GM12878 (cell line): ENCODE measurements around the gene CBX7. TPM values are rescaled to one million over a fixed set of nuclear protein-coding genes. Genes with fewer than 3 reads are reported as not detected.

ENCODE experiments used
- ATAC-seq: fragments of 200-7000 bp; cut with Tn5 transposase; 3 replicates; pipeline ENCODE4 v1.9.1; 2020; ENCODE audit warnings: mild to moderate bottlenecking, moderate library complexity
- BruUV-seq: library from RNA; stranded (reverse); fragments of 400-500 nt; replicated peaks from 2 replicates; lab custom pipeline; 2021; lab: Mats Ljungman, UMichigan
- CTCF ChIA-PET: fragments of 300-600 bp; sonication (Branson Sonifier 250); formaldehyde crosslinking; extraction: SDS; loops from one replicate; lab custom pipeline; 2021; ENCODE audit warnings: inconsistent platforms; lab: Yijun Ruan, JAX
- POLR2A ChIA-PET: fragments of 350-600 bp; formaldehyde crosslinking; extraction: SDS; loops from one replicate; lab custom pipeline; 2021; ENCODE audit warnings: inconsistent platforms; lab: Charles Lee
- RAD21 ChIA-PET: fragments of 300-600 bp; sonication (Branson Sonifier 250); formaldehyde crosslinking; loops from one replicate; lab custom pipeline; 2023; ENCODE audit warnings: antibody characterized with exemption; ENCODE audit not compliant: unreplicated experiment; lab: Charles Lee
- SMC1A ChIA-PET: fragments of 300-600 bp; sonication (Branson Sonifier 250); formaldehyde crosslinking; loops from one replicate; lab custom pipeline; 2023; ENCODE audit not compliant: unreplicated experiment, uncharacterized antibody; lab: Charles Lee
- DNase-seq: peaks from one replicate; pipeline ENCODE4 v3.0.0-alpha.2; 2011; ENCODE audit warnings: low read depth, low spot score
- FAIRE-seq: peaks from 3 replicates; lab custom pipeline; 2011; peaks lifted over from hg19 to GRCh38; lab: Jason Lieb, UNC
- H2AFZ ChIP-seq: 2 replicates; pipeline ENCODE4 v1.6.0; 2011; ENCODE audit warnings: low read depth, low read length, control low read depth; ENCODE audit not compliant: control insufficient read depth
- H3K27ac ChIP-seq: 2 replicates; pipeline ENCODE4 v1.5.1; 2011; ENCODE audit warnings: control low read depth; ENCODE audit not compliant: control insufficient read depth, insufficient read depth
- H3K27me3 ChIP-seq, 2 experiments: replicated peaks in 1 of 2; 2 replicates each; pipeline versions ENCODE4 v1.6.0 to v1.6.1; 2011; ENCODE audit warnings: low read length in 1 of 2; ENCODE audit not compliant: control insufficient read depth in 2 of 2, insufficient read depth in 2 of 2
- H3K36me3 ChIP-seq, 2 experiments: 2 replicates each; pipeline ENCODE4 v1.5.1; 2011; ENCODE audit warnings: low read length in 1 of 2; ENCODE audit not compliant: control insufficient read depth in 2 of 2, insufficient read depth in 2 of 2
- H3K4me1 ChIP-seq: 2 replicates; pipeline ENCODE4 v1.6.1; 2011; ENCODE audit warnings: mild to moderate bottlenecking, low read length, moderate library complexity, mixed read lengths; ENCODE audit not compliant: control insufficient read depth, insufficient read depth
- H3K4me2 ChIP-seq: 2 replicates; pipeline ENCODE4 v1.6.0; 2011; ENCODE audit warnings: control low read depth; ENCODE audit not compliant: control insufficient read depth, insufficient read depth
- H3K4me3 ChIP-seq: fragments of 200-600 bp; sonication (generic); 2 replicates; pipeline ENCODE4 v1.5.1; 2016
- H3K79me2 ChIP-seq: 2 replicates; pipeline ENCODE4 v1.6.0; 2011; ENCODE audit warnings: low read length; ENCODE audit not compliant: control insufficient read depth, insufficient read depth
- H3K9ac ChIP-seq: 2 replicates; pipeline ENCODE4 v1.8.0; 2011; ENCODE audit warnings: low read length, control low read depth, mixed read lengths; ENCODE audit not compliant: control insufficient read depth, insufficient read depth
- H3K9me3 ChIP-seq: replicated peaks from 3 replicates; pipeline ENCODE4 v1.5.1; 2011; ENCODE audit warnings: mild to moderate bottlenecking, low read length; ENCODE audit not compliant: control insufficient read depth, insufficient read depth
- H4K20me1 ChIP-seq: 2 replicates; pipeline ENCODE4 v1.6.0; 2011; ENCODE audit not compliant: control insufficient read depth, insufficient read depth
- STAT1 ChIP-seq: fragments of 450-650 bp; conservative IDR thresholded peaks from 2 replicates; pipeline ENCODE4 v1.6.1; 2014; ENCODE audit warnings: antibody characterized with exemption, mild to moderate bottlenecking
- WGBS: methylation state at CpG from one replicate; pipeline ENCODE4 v1.1.6; 2016; ENCODE audit warnings: low lambda C conversion rate; ENCODE audit not compliant: insufficient replicate concordance, insufficient coverage; ENCODE audit errors: missing lambda C conversion rate; 5-methylcytosine and 5-hydroxymethylcytosine counted together
- in situ Hi-C: fragments of 300-500 bp; cut with MboI; formaldehyde crosslinking; loops from 9 replicates; pipeline ENCODE4 v1.14.3; 2018; ENCODE audit warnings: mixed read lengths
- intact Hi-C: fragments of 100-400 bp; cut with micrococcal nuclease; formaldehyde crosslinking; loops from one replicate; pipeline ENCODE4 v1.14.2; 2022; ENCODE audit not compliant: unreplicated experiment
- polyA plus RNA-seq, 11 experiments: library from polyadenylated mRNA; depleted of rRNA in 4 of 11; unstranded in 6 of 11; stranded (reverse) in 5 of 11; fragments of >200 nt; fragmentation: Nextera tagmentation in 4 of 11; fragmentation: Illumina TruSeq in 1 of 11; extraction: Ambion mirVana in 4 of 11; extraction: Trizol in 1 of 11; gene quantifications; 1 replicate in 1 of 11; 2 replicates in 10 of 11; pipeline versions ENCODE4 v1.2.1 to v1.2.3, GENCODE V29; 2011 to 2016; ENCODE audit warnings: inconsistent platforms in 2 of 11, missing spikeins in 2 of 11, low read depth in 1 of 11
- total RNA-seq, 4 experiments: library from RNA; depleted of rRNA in 3 of 4; stranded (reverse); fragments of >200 nt in 3 of 4; fragmentation: Illumina TruSeq in 1 of 4; extraction: Trizol in 1 of 4; gene quantifications; 2 replicates each; pipeline versions ENCODE4 v1.2.1 to v1.2.3, GENCODE V29; 2013 to 2021
- TF ChIP-seq, protein P1 (sequence below): fragments of 450-650 bp; IDR thresholded peaks from 2 replicates; pipeline ENCODE4 v1.6.1; 2017; ENCODE audit warnings: mild to moderate bottlenecking, low read depth, inconsistent platforms; ENCODE audit not compliant: poor library complexity, severe bottlenecking
- TF ChIP-seq, protein P2 (sequence below): fragments of 450-650 bp; IDR thresholded peaks from 2 replicates; pipeline ENCODE4 v1.6.1; 2016; ENCODE audit warnings: mild to moderate bottlenecking
- TF ChIP-seq, protein P3 (sequence below): fragments of 450-650 bp; formaldehyde crosslinking; IDR thresholded peaks from 2 replicates; pipeline ENCODE4 v1.5.0; 2022; ENCODE audit warnings: mild to moderate bottlenecking, missing genetic modification characterization

Gene CBX7
- total and polyA plus RNA-seq, 10 of the 15 experiments (the other 5 are each of a cell fraction or from before 2014, with no cell fraction given) = 0.18 to 17.2 (median 5.6) TPM

DNA sequence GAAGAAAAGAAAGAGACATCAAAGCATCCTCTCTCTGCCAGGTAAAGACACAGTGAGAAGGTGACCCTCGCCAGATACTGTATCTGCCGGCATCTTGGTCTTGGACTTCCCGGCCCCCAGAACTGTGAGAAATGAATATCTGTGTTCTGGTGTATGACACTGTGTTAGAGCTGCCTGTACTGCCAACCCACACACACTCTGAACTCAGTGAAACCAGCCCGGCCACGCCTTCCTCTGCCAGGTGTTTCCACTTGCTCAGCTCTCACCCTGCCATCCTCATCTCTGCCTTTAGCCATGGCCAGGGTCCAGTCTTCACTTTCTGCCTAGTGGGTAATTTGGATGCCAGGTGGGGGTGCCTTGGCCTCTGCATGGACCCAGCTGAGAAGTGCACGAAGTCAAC lies 24.0 kb downstream of the CBX7 start:
- 25% methylated on average over 6 of the region's 6 CpGs for WGBS
- ATAC-seq = peak; percentile 39; the same call in 1 of the 3 replicates
- no TSS peak for BruUV-seq

More for the DNA sequence above, 24.0 kb downstream of the CBX7 start:
- DNase-seq (no peak), FAIRE-seq (peak; percentile 38)
- ChIA-PET RAD21 (no interaction called here), CTCF (no interaction called here), SMC1A (interaction anchor here (1.5 kb wide), 1 partner anchor 10 kb away, joined by 4 read pairs; no protein-coding TSS in a partner anchor), POLR2A (interaction anchor here (1.1 kb wide), 1 partner anchor 255 kb away, joined by 5 read pairs; no protein-coding TSS in a partner anchor)
- Histone ChIP-seq H3K4me3 (no peak overlapping the region), H2AFZ (no peak overlapping the region), H3K4me2 (no peak overlapping the region), H3K4me1 (no peaks in the 10 kb centered on the region), H3K27me3 (no peaks in the 10 kb centered on the region), H3K9ac (no peak overlapping the region), H4K20me1 (no peaks in the 10 kb centered on the region), H3K36me3 (no peaks in the 10 kb centered on the region; a peak in 1 of 4 replicates), H3K79me2 (no peaks in the 10 kb centered on the region), H3K27ac (no peak overlapping the region), H3K9me3 (no peaks in the 10 kb centered on the region)
- intact Hi-C loops (loop anchor here (10.0 kb wide), 1 partner anchor 364 kb away; no protein-coding TSS in a partner anchor), in situ Hi-C loops (loop anchor here (10.0 kb wide), 1 partner anchor 364 kb away; no protein-coding TSS in a partner anchor)
- TF ChIP-seq STAT1 = no peak
- TF ChIP-seq, protein P1, sequence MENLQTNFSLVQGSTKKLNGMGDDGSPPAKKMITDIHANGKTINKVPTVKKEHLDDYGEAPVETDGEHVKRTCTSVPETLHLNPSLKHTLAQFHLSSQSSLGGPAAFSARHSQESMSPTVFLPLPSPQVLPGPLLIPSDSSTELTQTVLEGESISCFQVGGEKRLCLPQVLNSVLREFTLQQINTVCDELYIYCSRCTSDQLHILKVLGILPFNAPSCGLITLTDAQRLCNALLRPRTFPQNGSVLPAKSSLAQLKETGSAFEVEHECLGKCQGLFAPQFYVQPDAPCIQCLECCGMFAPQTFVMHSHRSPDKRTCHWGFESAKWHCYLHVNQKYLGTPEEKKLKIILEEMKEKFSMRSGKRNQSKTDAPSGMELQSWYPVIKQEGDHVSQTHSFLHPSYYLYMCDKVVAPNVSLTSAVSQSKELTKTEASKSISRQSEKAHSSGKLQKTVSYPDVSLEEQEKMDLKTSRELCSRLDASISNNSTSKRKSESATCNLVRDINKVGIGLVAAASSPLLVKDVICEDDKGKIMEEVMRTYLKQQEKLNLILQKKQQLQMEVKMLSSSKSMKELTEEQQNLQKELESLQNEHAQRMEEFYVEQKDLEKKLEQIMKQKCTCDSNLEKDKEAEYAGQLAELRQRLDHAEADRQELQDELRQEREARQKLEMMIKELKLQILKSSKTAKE = no peak
- TF ChIP-seq, protein P2, sequence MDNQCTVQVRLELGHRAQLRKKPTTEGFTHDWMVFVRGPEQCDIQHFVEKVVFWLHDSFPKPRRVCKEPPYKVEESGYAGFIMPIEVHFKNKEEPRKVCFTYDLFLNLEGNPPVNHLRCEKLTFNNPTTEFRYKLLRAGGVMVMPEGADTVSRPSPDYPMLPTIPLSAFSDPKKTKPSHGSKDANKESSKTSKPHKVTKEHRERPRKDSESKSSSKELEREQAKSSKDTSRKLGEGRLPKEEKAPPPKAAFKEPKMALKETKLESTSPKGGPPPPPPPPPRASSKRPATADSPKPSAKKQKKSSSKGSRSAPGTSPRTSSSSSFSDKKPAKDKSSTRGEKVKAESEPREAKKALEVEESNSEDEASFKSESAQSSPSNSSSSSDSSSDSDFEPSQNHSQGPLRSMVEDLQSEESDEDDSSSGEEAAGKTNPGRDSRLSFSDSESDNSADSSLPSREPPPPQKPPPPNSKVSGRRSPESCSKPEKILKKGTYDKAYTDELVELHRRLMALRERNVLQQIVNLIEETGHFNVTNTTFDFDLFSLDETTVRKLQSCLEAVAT = no peak
- TF ChIP-seq, protein P3, sequence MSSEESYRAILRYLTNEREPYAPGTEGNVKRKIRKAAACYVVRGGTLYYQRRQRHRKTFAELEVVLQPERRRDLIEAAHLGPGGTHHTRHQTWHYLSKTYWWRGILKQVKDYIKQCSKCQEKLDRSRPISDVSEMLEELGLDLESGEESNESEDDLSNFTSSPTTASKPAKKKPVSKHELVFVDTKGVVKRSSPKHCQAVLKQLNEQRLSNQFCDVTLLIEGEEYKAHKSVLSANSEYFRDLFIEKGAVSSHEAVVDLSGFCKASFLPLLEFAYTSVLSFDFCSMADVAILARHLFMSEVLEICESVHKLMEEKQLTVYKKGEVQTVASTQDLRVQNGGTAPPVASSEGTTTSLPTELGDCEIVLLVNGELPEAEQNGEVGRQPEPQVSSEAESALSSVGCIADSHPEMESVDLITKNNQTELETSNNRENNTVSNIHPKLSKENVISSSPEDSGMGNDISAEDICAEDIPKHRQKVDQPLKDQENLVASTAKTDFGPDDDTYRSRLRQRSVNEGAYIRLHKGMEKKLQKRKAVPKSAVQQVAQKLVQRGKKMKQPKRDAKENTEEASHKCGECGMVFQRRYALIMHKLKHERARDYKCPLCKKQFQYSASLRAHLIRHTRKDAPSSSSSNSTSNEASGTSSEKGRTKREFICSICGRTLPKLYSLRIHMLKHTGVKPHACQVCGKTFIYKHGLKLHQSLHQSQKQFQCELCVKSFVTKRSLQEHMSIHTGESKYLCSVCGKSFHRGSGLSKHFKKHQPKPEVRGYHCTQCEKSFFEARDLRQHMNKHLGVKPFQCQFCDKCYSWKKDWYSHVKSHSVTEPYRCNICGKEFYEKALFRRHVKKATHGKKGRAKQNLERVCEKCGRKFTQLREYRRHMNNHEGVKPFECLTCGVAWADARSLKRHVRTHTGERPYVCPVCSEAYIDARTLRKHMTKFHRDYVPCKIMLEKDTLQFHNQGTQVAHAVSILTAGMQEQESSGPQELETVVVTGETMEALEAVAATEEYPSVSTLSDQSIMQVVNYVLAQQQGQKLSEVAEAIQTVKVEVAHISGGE (CRISPR knock-in tag) = no peak
